NCI-H2196 treated with DMSO at 0.1 percent for 48 hours (cell line): ENCODE data around the gene DNAH12.
"Not testable (repeated sequence)": the region's sequence is repeated elsewhere in the genome, so short reads cannot be mapped to it uniquely, and the experiment has no call there.

Experiments used
- DNase-seq: peaks from one replicate; lab custom pipeline; 2025; ENCODE audit not compliant: unreplicated experiment; lab: John Stamatoyannopoulos, UW

Gene DNAH12

GRCh38 chr3:57545636-57546268 lies 1.6 kb upstream of the DNAH12 start:
- no peak for DNase-seq

GRCh38 chr3:57538465-57538864 lies 5.7 kb downstream of the DNAH12 start:
- no peak for DNase-seq

- no peak for DNase-seq
Measured at GRCh38 chr3:57530071-57530608, 14.0 kb downstream of the DNAH12 start.

DNA sequence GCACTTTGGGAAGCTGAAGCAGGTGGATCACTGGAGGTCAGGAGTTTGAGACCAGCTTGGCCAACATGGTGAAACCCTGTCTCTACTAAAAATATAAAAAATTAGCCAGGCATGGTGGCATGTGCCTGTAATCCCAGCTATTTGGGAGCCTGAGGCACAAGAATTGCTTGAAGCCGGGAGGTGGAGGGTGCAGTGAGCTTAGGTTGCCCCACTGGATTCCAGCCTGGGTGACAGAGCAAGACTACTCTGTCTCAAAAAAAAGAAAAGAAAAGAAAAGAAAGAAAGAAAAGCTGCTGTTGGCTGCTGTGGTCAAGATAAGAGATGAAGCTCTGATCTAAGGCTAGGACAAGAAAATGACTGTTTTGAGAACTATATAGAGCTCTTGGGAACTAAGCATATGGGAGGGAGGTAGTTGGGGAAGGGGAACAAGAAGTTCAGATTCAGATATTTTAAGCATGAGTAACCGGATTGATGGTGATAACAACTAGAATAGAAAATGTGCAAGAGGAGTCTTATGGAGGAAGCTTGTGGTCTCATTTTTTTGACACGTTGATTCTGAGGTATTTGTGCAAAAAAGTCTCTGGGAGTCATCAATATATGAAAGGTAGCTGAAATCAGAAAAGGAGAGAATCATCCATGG lies 25.7 kb downstream of the DNAH12 start:
- no peak for DNase-seq

- DNase-seq = no peak
Measured at GRCh38 chr3:57512166-57512565, 32.0 kb downstream of the DNAH12 start.

DNA sequence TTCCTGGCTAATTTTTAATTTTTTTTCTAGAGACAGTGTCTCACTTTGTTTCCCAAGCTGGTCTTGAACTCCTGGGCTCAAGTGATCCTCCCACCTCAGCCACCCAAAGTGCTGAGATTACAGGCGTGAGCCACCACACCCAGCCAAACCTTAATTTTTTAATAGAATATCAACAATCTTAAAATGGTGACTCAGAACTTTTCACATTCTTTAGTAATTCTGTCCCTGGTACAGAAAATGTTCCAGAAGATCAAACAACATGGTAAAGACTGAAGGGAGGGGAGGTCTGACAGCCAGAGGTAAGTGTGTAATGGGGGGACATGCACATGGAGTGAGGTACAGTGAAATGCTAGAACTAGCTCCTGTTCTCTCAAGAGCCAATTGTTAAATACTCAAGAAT lies 38.2 kb downstream of the DNAH12 start:
- DNase-seq = no peak

DNA sequence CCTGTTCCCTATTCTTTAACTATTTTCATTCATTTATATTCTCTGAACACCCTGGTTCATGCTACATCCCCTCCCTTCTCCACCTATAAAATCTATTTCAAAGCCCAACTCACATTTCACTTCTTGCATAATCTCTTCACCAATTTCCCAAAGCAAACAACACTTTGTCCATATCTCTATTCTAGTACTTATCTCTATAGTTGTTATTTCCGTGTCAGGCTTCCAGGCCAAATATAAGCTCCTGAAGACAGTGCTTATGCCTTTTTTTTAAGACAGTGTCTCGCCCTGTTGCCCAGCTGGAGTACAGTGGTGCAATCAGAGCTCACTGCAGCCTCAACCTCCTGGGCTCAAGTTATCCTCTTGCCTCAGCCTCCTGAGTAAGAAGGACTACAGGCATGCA lies 43.6 kb downstream of the DNAH12 start:
- DNase-seq = no peak

DNA sequence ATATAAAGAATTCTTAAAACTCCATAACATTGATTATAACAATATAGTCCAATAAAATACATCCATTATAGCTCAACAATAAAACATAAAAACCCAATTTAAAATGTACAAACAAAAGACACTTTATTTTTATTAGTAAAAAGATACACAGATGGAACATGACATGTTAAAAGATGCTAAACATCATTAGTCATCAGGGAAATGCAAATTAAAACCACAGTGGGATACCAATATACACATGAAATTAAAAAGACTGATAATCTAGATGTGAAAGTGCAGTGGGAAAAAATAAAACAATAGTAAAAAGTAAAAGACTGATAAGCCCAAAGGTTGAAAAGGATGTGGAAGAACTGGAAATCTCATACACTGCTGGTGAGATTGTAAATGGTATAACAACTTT lies 46.2 kb downstream of the DNAH12 start:
- DNase-seq = no peak

DNA sequence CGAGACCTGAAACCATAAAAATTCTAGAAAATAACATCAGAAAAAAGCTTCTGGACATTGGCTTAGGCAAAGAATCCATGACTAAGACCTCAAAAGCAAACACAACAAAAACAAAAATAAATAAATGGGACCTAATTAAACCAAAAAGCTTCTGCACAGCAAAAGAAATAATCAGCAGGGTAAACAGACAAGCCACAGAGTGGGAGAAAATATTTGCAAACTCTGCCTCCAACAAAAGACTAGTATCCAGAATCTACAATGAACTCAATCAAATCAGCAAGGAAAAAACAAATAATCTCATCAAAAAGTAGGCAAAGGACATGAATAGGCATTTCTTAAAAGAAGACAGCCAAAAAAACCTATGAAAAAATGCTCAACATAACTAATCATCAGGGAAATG lies 59.6 kb downstream of the DNAH12 start:
- DNase-seq = no peak

GRCh38 chr3:57477193-57477592 lies 67.0 kb downstream of the DNAH12 start:
- not testable (repeated sequence) for DNase-seq

DNA sequence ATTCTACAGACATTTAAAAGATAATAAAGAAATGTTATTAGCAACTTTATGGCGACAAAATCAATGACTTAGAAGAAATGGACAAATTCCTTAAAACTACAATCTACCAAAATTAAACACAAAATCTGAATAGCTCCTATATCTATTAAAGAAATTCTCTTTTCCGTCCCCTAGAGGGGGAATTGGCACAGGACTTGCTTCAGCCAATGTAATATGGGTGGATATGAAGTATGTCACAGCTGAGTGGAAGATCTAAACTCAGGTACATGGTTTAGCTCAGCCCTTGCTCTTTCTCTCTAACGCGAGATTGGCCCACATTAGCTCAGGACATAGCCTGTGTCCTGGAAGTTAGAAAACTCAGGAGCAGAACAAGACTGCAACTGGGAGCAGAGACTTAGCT lies 79.3 kb downstream of the DNAH12 start:
- no peak for DNase-seq

- no peak for DNase-seq
Measured at GRCh38 chr3:57464011-57464410, 80.1 kb downstream of the DNAH12 start.

- no peak for DNase-seq
Measured at GRCh38 chr3:57451150-57451846, 92.8 kb downstream of the DNAH12 start.

GRCh38 chr3:57449276-57449847 lies 94.8 kb downstream of the DNAH12 start:
- not testable (repeated sequence) for DNase-seq

DNA sequence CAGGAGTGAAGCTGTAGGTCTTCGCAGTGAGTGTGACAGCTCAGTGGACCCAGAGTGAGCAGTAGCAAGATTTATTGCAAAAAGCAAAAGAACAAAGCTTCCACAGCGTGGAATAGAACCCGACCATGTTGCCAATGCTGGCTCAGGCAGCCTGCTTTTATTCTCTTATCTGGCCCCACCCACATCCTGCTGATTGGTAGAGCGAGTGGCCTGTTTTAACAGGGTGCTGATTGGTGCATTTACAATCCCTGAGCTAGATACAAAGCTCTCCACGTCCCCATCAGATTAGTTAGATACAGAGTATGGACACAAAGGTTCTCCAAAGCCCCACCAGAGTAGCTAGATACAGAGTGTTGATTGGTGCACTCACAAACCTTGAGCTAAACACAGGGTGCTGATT lies 95.7 kb downstream of the DNAH12 start:
- not testable (repeated sequence) for DNase-seq

GRCh38 chr3:57446318-57446841 lies 97.8 kb downstream of the DNAH12 start:
- DNase-seq = no peak

DNA sequence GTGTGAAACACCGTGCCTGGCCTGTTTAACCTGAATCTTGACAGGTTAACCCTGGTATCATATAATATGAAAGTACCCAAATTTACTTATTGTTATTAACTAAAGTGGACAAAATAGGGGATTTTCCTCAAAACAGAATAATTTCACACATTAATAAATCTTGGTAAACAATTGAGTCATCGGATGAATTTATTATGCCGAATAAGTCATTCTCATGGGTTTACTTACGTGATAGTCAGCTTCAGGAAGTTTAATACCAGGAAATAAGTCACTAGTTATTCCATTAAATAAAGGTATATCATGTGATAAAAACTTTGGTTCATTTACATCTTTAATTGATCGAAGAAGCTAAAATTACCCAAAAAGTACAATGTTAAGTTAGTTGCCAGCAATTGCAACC lies 99.7 kb downstream of the DNAH12 start:
- DNase-seq = no peak

DNA sequence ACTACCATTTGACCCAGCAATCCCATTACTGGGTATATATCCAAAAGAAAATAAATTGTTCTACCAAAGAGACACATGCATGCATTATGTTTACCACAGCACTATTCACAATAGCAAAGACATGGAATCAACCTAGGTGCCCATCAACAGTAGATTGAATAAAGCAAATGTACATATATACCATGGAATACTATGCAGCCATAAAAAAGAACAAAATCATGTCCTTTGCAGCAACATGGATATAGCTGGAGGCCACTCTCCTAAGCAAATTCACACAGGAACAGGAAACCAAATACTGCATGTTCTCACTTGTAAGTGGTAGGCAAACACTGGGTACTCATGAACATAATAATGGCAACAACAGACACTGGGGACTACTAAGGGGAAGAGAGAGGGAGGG lies 104.0 kb downstream of the DNAH12 start:
- not testable (repeated sequence) for DNase-seq

- DNase-seq = not testable (repeated sequence)
Measured at GRCh38 chr3:57438460-57438859, 105.7 kb downstream of the DNAH12 start.

DNA sequence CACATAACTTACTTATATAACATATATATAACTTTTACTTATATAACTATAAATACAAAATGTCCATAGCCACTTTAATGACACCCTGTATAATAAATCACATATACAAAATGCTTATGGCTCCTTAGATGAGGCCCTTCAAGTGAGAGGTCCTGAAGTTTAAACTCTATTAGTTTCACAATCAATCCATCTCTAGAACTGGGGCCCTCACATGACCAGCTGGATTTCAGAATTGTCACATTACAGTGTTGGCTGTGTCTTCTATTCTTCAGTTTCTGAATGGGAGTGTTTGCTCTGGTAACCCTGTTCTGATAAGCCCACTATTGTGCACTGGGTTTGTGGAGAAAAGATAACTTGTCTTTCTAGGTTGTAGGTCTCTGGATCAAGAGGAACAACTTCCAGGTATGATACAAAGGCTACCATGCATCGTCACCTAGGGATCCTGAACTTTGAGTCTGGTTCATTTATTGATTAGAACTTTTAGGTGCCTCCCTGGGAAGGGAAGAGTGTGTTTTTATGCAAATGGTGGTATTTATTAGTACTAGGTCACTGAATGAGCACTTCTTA lies 107.9 kb downstream of the DNAH12 start:
- no peak for DNase-seq

DNA sequence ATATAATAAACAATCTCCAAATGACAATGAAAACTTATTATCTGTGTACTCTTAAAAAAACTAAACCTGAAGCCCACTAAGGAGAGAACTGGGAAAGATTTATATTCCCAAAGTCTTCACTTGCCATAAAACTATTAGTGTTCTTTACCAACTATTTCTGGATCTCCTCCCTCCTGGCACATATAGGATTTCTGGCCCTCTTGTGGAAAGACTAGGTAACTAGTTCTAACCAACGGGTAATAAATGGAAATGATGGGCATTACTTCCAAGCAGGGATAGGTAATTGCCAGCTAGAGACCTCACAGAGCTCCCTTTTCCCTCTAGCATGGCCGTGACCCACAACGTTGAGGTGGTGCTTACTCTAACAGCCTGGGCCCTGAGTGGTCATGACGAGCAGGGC lies 110.1 kb downstream of the DNAH12 start:
- peak; percentile 2 for DNase-seq
